ENCODE data around the gene NMRK2.
"Not testable (repeated sequence)": the region's sequence is repeated elsewhere in the genome, so short reads cannot be mapped to it uniquely, and the experiment has no call there.

The NMRK2 gene

DNA sequence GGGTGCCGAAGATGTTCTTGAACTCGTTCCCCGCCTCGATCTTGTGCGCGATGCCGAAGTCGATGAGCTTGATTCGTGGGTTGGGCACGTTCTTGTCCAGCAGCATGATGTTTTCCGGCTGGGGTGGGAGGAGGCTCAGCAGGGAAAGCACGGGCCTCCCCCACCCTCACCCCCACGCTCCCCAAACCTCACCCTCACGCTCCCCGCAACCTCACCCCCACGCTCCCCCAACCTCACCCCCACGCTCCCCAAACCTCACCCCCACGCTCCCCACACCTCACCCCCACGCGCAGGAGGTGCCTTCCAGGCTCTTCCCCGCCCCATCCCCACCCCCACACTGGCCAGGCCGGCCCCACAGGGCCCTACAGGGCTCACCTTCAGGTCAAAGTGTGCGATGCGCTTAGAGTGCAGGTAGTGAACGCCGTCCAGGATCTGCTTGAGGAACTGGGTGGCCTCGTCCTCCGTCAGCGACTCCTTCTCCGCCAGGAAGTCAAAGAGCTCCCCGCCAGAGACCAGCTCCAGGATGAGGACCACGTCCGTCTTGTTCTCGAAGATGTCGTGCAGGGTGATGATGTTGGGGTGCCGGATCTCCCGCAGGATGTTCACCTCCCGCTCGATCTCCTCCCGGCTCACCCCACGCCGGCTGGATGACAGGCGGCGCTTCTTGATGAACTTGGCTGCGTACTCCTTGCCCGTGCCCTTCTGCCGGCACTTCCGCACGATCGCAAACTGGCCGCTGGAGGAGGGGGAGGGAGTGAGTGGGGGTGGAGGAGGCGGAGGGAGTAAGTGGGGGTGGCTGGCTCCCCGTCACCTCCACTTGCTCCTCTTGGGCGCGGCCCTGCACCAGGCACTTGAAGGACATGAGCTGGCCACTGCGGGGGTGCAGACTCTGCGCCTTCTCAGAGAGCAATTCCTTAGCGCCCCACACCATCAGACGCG, 31.7 kb downstream of the NMRK2 start:
- DNase-seq (ENCODE audit: low read depth in 2 of 2) = no peak

DNA sequence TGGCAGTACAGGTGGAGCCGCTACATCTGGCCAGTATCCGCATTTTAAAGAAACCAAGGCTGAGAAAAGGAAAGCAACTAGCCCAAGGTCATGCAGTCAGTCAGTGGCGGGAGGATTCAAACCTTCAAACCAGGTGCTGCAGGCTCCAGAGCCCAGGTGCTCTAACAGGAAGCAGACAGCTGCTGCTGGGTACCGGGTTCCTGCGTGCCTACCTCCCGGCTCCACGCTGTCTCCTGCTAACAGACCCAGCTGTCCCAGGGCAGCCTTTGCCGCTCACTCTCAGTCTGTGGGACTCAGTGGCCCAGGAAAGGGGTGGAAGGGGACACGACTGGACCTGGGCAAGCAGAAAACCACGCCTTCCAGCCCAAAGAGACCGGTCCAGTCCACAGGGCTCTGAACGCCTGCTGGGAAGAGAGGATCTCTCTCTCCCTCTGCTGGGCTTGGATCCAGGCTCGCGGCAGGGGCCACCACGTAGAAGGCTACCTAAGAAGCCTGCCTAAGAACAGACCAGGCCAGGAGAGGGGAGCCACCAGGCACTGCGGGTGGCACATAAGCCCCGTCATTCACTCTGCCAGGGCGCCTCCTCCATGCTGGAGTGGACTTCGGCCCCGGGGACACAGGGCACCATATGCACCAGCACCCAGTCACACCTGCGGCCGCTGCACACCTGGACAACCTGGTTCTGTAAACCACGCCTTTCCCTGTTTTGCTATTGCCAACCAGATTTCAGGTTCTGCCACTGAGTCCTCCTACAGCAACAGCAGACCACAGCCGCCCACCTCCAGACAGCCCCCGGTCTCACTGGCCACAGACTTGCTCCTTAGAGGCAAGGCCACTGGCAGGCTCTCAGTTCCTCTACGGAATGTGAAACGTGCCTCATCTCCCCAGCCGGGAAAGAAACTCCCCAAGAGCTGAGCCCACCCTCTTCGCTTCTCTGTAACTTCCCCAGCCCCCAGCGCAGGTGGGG, 33.5 kb downstream of the NMRK2 start:
- no peak for DNase-seq (ENCODE audit: low read depth in 2 of 2)

DNA sequence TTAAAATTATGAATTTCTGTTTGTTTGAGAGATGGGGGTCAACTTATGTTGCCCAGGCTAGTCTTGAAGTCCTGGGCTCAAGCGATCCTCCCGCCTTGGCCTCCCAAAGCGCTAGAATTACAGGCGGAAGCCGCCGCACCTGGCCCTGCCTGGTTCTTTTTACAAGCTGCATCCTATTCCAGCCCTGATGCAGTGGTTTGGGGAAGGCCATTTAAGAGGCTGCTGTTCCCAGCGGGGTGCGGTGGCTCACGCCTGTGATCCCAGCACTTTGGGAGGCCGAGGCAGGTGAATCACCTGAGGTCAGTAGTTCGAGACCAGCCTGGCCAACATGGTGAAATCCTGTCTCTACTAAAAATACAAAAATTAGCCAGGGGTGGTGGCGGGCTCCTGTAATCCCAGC, 35.1 kb downstream of the NMRK2 start:
- DNase-seq (ENCODE audit: low read depth in 2 of 2) = not testable (repeated sequence)

DNA sequence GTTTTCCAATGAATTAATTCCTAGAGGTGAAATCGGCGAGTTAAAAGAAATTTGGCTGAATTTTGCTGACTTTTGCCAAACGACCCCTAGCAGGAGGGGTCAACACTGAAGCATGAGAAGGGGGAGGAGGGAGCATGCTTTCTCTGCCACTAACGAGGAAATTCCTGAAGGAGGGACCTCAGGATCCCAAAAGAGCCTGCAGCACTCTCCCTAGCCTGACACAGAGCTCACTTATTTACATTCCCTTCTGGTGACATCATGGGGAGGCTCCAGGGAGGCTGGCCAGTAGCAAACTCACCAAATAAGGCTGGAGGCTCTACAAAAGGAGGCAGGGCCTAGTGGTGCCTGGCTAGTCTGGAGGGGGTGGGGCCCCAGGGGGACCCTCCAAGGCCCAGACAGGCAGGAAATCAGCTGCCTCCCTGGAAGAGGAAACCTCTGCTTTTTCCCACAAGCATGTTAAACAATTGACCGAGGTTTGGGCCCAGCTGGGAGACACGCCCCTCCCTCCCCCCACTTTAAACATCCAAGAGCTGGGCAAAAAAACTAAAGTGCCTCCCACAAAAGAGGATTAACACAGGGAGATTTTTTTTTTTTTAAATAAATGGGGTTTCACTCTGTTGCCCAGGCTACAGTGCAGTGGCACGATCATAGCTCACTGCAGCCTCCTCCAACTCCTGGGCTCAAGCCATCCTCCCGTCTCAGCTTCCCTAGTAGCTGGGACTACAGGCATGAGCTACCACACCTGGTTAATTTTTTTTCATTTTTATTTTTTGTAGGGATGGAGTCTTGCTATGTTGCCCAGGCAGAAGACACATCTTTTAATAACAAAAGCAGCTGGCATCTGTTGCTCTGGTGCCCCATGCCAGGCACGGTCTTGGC, 35.9 kb downstream of the NMRK2 start:
- DNase-seq (ENCODE audit: low read depth in 2 of 2) = no peak

DNA sequence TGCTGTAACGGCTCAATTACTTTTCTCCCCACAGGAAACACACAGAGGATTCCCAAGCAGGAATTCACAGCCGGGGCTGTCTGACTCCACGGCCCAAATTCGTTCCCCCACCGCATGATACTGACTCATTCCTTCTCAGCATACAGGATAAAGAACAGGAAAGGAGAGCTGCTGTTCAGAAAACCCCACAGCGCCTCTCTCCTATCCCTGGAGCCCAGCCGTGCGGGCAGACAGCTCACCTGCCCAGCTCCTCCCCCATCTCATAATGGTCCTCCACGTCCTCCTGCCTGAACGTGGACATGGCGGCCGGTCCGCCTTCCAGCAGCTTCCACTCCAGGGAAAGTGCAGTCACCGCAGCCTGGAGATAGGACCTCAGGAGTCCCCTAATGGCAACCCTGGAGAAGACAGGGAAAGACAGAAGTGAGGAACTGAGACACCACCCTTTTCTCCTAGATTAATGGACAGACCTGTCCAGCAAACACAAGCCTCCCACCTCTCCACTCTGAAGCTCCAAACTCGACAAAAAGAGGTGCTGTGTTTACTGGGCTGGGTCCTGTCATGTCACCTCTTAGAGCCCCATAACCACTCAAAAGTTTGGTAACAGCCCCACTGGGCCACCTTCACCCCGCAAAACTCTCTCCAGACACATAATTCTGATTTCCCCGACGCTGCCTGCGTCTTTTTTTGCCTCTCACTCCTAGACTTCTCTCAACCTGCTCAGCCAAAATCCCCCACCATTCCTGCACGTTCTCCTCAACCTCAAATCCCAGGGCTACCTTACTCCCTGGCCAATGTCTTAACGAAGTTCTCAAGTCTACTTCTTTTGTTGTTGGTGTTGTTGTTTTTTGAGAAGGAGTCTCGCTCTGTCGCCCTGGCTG, 36.8 kb downstream of the NMRK2 start:
- no peak for DNase-seq (ENCODE audit: low read depth in 2 of 2)

DNA sequence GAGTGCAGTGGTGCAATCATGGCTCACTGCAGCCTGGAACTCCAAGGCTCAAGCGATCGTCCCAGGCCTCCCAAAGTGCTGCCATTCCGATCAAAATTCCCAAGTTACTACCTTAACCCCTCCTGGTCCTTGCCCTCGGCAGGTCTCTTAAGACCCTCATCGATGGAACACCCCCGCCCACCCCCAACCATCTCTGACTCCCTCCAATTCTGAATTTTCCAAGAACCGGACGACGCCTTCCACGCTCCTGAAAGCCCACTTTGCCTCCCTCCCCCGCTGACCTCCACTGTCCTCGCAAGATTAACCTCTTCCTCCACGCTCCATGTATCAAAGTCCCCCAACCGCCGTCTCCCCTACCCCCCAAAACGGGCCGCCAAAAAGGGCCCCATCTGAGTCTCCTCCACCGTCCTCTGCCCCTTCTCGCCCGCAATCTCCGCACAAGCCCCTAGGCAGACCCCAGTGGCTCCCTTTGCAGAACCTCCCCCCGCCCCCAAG, 37.5 kb downstream of the NMRK2 start:
- no peak for DNase-seq (ENCODE audit: low read depth in 2 of 2)

DNA sequence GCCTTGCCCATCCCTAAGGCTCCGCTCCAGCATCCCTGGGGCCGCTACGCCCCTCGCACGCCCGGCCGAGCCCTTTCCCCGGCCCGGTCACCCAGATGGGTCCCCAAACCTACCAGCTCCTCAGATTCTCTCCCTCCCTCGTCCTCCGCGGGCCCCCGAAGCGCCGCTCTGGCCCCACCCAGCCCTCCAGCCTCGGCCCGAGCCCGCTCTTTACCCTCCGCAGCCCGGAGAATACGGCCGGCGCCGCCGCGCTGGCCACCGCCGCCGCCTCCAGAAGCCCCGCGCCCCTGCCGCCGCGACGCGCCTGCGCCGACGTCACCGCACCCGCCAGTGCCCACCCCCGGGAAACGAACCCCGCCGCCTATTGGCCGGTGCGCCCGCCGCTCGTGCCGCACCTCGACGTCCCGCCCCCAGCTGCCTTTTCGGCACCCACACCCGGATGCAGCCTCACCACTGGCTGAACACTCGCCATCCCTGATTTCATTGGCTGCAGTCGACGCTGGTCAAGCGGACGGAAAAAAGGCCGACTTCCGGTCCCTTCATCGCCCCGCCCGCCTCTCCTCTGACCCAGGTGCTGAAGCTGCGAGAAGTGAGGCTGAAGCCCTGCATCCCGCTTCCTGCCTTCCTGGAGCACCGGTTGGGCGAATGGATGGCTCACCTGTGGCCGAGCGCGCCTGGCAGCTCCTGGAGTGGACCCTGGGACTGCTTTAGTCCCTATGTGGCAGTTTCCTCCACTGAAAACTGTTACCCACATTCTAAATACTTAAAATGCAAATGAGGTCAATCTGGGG, 38.1 kb downstream of the NMRK2 start, which contains the start of gene DAPK3:
Gene DAPK3 (minus strand): TSS at position 292 of the 791 bp plus-strand sequence. CDS start 1,364 bp downstream, outside the sequence.
- peak; percentile 77 to 88 for DNase-seq (ENCODE audit: low read depth in 2 of 2)

DNA sequence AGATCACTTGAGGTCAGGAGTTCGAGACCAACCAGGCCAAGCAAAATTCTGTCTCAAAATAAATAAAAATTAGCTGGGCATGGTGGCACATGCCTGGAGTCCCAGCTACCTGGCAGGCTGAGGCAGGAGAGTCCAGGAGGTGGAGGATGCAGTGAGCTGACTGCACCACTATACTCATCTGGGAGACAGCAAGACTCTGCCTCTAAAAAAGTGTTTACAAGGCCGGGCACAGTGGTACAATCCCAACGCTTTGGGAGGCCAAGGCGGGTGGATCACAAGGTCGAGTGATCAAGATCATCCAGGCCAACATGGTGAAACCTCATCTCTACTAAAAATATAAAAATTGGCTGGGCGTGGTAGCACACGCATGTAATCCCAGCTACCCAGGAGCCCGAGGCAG, 42.3 kb downstream of the NMRK2 start:
- no peak for DNase-seq (ENCODE audit: low read depth in 2 of 2)

DNA sequence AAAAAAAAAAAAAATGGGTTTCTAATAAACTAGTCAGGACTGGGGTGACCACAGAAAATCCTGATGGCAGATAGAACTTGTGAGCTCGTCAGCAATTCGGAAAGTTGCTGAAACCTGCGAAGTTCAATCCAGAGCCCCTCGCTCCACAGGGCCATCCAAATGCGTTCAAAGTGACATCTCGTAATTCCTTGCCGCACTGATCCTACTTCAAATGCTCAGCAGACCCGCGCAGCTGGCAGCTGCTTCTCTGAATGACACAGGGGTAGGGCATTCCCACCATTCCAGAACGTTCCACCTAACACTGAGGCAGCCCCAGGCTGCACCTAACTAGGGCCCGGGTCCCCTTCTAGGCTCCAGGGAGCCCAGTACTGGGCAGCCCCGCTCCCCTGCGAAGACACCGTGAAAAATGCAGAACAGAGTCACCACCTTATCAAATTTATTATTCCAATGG, 42.8 kb downstream of the NMRK2 start:
- DNase-seq (ENCODE audit: low read depth in 2 of 2) = no peak

DNA sequence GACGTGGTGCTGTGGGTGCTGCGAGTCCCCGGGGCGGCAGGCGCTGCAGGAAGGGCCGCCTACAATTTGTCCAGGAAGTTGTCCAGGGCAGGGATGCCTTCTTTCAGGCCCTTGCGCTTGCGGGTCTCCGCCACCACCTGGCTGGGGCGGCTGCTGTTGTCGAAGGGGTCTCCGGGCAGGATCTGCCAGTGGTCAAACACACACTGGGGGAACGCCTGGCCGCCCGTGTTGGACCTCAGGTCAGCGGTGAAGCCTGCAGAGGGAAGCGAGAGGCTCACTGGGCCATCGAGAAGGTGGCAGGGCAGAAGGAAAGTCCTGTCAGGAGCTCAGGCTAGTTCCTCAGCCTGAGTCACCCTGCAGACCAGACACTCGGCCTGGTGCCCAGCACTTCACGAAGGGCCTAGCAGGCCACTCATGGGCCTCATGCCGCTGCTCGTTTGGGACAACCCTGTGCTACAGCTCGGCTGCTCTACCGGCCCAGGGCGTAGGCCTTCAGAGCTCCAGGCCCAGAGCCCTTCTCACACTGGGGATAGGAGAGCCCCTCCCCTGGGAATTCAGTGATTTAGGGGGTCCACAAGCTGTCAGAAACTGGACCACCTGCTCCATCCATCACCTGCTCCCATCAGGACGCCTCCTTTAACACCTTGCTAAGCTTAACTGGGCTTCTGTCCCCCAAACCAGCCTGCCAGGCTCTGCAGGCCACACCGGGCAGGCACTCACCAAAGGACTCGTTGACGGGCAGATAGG, 43.8 kb downstream of the NMRK2 start:
- DNase-seq (ENCODE audit: low read depth in 2 of 2) = no peak

DNA sequence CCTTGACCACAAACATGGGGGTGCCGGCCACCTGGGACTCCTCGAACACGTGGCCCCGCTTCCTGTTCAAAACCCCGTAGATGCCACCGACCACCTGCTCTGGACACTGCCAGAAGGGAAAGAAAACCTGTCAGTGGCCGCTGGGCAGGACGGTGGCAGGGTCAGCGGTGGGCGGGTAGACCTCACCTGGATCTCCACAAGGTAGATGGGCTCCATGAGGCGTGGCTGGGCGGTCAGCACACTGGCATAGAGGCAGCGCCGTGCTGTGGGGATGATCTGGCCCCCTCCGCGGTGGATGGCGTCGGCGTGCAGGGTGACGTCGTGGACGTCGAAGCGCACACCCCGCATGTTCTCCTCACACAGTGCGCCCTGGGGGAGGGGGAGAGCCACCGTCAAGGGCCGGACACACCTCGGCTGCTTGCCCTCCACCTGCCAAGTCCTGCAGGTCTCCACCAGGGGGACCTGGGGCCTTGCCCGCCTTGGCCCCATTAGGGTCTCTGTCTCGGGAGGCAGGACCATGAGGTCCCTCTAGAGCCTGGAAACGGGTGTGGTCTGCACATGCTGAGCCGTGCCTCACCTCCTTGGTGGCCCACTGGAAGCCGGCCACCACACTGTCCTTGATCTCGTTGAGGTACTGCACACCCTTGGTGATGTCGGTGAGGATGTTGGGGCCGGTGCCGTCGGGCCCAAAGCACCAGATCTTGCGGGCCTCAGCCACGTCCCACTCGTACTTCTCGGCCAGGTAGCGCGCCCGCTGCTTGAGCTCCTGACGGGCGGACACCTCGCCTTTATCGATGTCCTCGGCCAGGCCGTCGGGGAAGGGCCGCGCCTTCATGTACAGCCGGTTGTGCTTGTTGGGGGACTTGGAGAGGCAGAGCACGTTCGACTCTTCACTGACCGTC, 44.6 kb downstream of the NMRK2 start:
- no peak for DNase-seq (ENCODE audit: low read depth in 2 of 2)

DNA sequence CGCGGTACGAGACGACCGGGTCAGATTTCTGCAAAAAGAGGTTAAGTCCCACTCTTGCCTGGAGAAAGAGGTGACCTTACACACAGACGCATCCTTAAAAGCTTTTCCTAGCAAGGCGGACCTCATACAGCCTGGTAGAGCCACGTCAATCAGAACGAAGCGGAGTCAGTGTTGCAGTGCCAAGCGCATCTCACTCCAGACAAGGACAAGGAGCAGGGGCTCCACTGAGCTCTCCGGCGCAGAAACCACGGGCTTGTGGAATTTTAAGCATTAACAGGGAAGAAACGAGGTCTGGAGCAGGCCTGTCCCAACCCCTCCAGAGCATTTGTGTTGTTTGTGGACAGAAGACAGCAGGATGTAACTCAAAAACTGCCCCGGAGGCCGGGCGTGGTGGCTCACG, 45.3 kb downstream of the NMRK2 start:
- no peak for DNase-seq (ENCODE audit: low read depth in 2 of 2)

DNA sequence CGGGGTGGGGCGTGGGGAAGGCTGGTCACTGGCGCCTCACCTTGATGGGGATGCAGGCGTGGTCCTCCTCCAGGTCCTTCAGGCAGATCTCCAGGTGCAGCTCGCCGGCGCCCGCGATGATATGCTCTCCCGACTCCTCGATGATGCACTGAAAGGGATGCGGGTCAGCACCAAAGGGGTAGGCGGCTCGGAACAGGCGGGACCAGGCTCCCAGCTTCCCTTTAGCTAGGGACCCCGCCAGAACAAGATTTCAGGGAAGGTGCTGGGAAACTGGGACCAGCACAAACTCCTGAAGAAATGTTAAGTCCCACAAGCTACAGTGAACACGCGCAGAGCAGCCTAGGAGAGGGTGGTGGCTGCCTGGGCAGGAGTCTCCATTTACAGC, 46.4 kb downstream of the NMRK2 start:
- no peak for DNase-seq (ENCODE audit: low read depth in 2 of 2)

DNA sequence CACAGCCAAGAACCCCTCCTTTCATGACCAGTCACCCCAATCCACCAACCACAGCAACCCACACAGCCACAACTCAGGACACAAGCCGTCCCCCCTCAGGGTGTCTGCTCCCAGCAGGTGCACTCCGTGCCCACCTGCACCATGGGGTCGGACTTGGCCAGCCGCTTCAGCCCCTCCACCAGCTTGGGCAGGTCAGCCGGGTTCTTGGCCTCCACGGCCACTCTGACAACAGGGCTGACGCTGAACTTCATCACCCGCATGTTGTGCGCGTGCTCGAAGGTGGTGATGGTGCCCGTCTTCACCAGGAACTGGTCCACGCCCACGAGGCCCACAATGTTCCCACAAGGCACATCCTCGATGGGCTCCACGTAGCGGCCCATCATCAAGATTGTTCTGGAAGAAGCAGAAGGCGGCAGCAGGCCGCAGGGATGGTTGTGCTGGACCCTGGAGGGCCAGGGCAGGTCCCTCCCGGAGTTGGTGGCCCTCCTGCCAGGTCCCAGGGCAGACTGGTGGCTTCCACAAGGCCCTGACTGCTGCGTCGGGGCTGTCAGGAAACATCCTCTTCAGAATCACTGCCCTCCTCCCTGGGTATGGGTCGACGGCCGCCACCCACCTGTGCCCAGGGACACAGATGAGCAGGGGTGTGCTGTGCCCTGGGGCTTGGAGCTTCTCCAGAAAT, 46.9 kb downstream of the NMRK2 start:
- DNase-seq (ENCODE audit: low read depth in 2 of 2) = no peak

DNA sequence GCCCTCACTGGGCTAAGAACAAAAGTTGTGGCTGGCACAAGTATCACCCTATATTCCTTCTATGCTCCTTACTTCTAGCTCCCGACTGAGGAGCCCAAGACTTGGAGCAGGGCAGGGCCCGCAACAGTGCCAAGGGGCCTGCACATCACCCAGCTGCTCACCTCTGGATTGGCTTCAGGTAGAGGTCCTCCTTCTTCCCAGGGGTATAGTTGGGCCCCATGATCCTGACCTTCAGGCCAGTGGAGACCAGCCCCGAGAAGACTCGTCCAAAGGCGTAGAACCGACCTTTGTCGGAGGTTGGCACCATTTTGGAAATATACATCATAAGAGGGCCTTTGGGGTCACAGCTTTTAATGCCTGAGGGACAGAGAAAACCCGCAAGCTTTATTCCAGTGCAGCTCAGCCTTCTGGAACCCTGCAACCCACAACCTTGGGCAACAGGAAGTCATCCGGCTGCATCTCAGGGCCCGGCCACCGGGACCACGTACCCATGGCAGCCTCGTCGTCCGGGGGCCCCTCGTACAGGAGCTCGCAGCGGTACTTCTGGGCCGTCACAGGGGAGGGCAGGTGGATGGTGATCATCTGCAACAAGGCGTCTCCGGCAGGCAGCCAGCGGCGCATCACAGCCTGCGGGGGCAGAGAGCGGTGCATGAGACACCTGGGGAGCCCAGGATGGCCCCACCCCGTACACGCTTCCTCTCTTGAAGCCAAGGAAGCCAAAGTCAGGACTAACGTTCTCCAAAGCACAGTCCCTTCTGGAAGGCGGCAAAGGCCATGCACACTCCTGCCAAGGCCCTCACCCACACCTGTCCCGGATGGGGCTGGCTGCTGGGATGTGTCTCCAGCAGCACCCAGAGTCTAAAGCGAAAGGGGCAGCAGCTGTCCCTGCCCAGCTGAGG, 47.7 kb downstream of the NMRK2 start:
- no peak for DNase-seq (ENCODE audit: low read depth in 2 of 2)

DNA sequence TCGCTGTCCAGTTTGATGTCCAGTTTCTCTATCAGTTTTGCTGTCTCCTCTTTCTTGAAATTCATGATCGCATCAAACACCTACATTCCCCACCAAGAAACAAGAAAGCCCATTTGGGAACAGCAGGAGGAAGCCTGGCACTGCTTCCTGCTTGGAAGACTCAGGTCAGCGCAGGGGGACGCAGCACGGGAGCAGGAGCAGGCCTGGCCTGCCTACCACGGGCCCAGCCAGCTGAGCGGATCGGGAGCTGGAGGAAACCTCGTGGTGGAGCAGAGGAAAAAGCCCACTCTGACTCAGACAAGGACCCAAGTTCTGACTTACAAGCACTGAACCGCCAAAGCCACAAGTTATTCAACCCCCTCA, 48.5 kb downstream of the NMRK2 start:
- DNase-seq (ENCODE audit: low read depth in 2 of 2) = no peak
